GM21786 (cell line): ENCODE measurements around the gene TTN.

Source experiments
- ATAC-seq: cut with Tn5 transposase; IDR thresholded peaks from one replicate; pipeline ENCODE4 v1.9.1; 2021; ENCODE audit not compliant: unreplicated experiment

Gene TTN

GRCh38 chr2:178506524-178506923 is 300.7 kb downstream of the TTN start:
- no peak for ATAC-seq

- ATAC-seq = no peak
These were observed 301.1 kb downstream of the TTN start for GRCh38 chr2:178506101-178506500.

- ATAC-seq = no peak
These were observed 304.5 kb downstream of the TTN start for GRCh38 chr2:178502751-178503150.

GRCh38 chr2:178499640-178500039 is 307.6 kb downstream of the TTN start:
- no peak for ATAC-seq

GRCh38 chr2:178498137-178498536 is 309.1 kb downstream of the TTN start:
- ATAC-seq = no peak

GRCh38 chr2:178496049-178496448 is 311.2 kb downstream of the TTN start:
- ATAC-seq = no peak

GRCh38 chr2:178491612-178492011 is 315.6 kb downstream of the TTN start:
- ATAC-seq = no peak

GRCh38 chr2:178485356-178485755 is 321.9 kb downstream of the TTN start:
- no peak for ATAC-seq

GRCh38 chr2:178484245-178485041 is 322.8 kb downstream of the TTN start:
- ATAC-seq = no peak

- peak; percentile 36 for ATAC-seq
These were observed 324.8 kb downstream of the TTN start for GRCh38 chr2:178482437-178482836.

GRCh38 chr2:178480227-178481181 is 326.7 kb downstream of the TTN start, which contains the start of gene PLEKHA3:
Gene PLEKHA3, plus strand, starts transcription at chr2:178480457. Its CDS starts 413 bp downstream, at chr2:178480870.
- ATAC-seq = peak; percentile 62

GRCh38 chr2:178479758-178480226 is 327.4 kb downstream of the TTN start:
- ATAC-seq = no peak

- ATAC-seq = no peak
These were observed 328.0 kb downstream of the TTN start for GRCh38 chr2:178479275-178479616.

- ATAC-seq = peak; percentile 34
These were observed 328.6 kb downstream of the TTN start, which contains the start of gene FKBP7 for GRCh38 chr2:178478439-178479274. Gene FKBP7, minus strand, starts transcription at chr2:178478600. Its CDS starts 101 bp downstream, at chr2:178478499.

- peak; percentile 2 for ATAC-seq
These were observed 329.1 kb downstream of the TTN start for GRCh38 chr2:178478130-178478438.

- no peak for ATAC-seq
These were observed 329.6 kb downstream of the TTN start for GRCh38 chr2:178477443-178478129.

GRCh38 chr2:178476477-178476876 is 330.7 kb downstream of the TTN start:
- no peak for ATAC-seq
